Prostate gland (tissue), 2 donors: ENCODE results near the gene SLC4A2.

Experiments
- POLR2A ChIP-seq: fragments of 450-650 bp; IDR thresholded peaks from one replicate; pipeline ENCODE4 v1.6.1; 2016; ENCODE audit warnings: antibody characterized with exemption, mild to moderate bottlenecking
- POLR2AphosphoS5 ChIP-seq: sonication (generic); formaldehyde crosslinking; IDR thresholded peaks from one replicate; pipeline ENCODE4 v1.6.1; 2017; ENCODE audit warnings: antibody characterized with exemption
- TF ChIP-seq, protein P1 (sequence below), 4 experiments: fragments of 200-600 bp in 2 of 4; fragments of 450-650 bp in 2 of 4; sonication (generic) in 2 of 4; IDR thresholded peaks; 1 replicate in 3 of 4; 2 replicates in 1 of 4; pipeline ENCODE4 v1.5.1; 2016 to 2019; ENCODE audit warnings: antibody characterized with exemption in 4 of 4, mild to moderate bottlenecking in 2 of 4, moderate library complexity in 2 of 4

DNA sequence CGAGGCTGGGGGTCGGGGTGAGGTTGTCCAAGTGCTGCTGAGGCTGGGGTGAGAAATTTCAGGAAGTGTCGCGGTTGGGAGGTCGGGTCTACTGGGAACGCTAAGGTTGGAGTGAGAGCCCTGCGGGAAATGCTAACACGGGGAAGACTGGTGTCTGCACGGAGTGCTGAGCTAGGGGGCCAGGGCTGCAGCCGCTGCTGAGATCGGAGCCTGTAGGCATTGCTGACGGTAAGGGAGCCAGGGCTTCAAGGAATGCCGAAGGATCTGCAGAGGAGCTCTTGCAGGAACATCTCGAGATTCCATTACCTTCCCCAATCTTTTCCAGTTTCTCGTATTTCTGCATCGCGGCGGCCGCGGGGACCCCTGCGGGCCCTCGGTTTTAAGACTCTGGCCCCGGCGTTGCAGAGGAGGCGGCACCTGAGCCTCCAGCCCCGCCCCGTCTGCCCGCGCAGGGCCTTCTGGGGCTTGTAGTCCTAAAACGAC is 1.8 kb upstream of the SLC4A2 start, which contains the start of gene CDK5:
- TF ChIP-seq POLR2A: no peak
- TF ChIP-seq POLR2AphosphoS5: no peak
- TF ChIP-seq, protein P1, sequence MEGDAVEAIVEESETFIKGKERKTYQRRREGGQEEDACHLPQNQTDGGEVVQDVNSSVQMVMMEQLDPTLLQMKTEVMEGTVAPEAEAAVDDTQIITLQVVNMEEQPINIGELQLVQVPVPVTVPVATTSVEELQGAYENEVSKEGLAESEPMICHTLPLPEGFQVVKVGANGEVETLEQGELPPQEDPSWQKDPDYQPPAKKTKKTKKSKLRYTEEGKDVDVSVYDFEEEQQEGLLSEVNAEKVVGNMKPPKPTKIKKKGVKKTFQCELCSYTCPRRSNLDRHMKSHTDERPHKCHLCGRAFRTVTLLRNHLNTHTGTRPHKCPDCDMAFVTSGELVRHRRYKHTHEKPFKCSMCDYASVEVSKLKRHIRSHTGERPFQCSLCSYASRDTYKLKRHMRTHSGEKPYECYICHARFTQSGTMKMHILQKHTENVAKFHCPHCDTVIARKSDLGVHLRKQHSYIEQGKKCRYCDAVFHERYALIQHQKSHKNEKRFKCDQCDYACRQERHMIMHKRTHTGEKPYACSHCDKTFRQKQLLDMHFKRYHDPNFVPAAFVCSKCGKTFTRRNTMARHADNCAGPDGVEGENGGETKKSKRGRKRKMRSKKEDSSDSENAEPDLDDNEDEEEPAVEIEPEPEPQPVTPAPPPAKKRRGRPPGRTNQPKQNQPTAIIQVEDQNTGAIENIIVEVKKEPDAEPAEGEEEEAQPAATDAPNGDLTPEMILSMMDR (IDR thresholded peaks at IDR 0.05): no peak
